Activated T-helper 1 cell treated with Interleukin-2 at 50 U/mL for 16 hours (primary cell): ENCODE results near the gene TCF21.
"Not testable (repeated sequence)": the region's sequence is repeated elsewhere in the genome, so short reads cannot be mapped to it uniquely, and the experiment has no call there.

ENCODE experiments used
- DNase-seq: peaks from one replicate; pipeline ENCODE4 v3.0.0-alpha.2; 2020; ENCODE audit warnings: low read depth

Gene TCF21

DNA sequence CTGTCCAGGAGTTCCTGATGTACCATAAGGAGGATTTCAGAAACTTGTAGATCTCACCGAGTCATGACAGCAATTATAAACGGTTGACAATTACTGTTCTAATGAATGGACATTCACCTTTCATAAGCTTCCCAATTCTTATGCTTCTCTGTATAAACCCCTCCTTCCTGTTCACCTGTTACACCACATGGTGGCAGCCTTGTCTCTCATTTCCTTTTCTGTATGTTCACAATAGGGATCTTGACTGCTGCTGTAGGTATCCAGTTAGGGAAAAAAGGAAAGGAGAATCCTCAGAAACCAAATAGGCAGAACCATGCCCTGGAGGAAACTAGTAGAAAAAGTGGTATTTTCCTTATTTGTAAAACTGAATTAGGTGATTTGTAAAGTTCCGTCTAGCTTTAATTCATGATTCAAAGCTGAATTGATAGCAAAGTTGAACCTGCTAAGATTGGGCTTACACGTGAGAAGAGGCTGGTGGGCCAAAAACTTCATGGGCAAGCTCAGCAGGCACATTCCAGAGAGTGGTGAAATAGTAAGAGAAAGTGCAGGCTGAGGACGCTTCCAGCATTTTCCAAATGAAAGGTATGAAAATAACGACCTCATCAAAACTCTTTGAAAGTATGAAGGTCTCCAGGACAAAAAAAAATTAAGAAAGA, 35.2 kb downstream of the TCF21 start:
- DNase-seq = no peak

GRCh38 chr6:133931221-133931620, 42.3 kb downstream of the TCF21 start:
- DNase-seq = not testable (repeated sequence)

- DNase-seq = not testable (repeated sequence)
Measured at GRCh38 chr6:133936352-133936751, 47.4 kb downstream of the TCF21 start.

GRCh38 chr6:133937909-133938308, 49.0 kb downstream of the TCF21 start:
- DNase-seq = no peak

GRCh38 chr6:133938533-133938932, 49.6 kb downstream of the TCF21 start:
- DNase-seq = no peak

DNA sequence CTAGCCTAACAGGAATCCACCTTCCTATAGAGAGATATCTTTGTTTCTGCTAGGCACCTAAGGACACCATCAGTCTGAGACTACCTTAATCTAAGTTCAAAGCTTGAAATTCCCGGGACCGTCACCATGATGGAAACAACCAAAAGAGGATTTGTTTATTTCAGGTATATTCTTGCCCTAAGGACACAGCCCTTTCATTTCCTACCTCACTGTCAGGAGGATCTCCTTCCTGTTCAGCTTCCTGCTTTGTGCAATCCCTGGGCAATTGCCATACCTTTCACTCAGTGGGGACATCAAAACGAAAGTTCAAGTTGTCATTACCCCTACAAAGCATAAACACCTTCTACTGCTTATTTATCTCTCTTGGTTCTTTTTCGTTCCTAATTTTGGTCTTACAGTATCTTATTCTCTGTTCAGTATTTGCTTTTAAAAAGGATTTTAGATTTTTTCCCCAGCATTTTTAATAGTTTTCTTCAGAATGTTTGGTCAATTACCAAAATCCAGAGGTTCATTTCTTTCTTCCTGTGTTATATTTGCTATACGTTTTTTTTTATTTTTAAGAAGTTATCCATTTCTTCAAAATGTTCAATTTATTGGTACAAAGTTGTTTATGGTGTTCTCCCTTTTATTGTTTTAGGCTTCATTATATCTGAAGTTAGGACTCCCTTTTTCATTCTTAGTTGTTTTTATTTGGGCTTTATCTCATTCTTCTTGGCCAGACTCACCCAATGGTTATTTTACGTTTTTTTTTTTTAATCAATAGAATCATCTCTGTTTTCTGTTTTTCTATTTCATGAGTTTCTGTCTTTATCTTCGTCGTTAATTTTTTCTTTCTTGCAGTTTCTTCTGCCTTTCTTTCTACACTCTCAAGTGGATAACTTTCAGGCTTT, 51.1 kb downstream of the TCF21 start:
- no peak for DNase-seq
